NCI-H774 (cell line): ENCODE results near the gene POLD4.

Source experiments
- DNase-seq: peaks from one replicate; lab custom pipeline; 2025; lab: John Stamatoyannopoulos, UW

The POLD4 gene

DNA sequence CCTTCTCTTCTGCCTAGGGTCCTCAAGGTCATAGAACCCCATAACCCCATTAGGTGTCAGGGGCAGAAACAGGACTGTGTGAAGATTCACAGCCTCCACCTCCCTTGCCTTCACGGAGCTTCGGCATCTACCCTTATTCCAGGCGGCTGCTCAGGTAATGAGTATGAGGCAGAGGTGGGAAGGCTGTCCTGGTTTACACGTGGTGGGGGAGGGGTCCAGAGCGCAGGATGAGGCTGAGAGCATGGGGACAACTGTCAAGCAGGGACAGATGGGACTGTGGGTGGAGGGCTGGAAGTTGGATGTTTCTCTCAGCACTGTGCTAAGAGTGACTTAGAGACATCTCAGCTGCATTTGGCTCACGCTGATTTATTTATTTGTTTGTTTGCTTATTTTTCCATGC lies 34.2 kb upstream of the POLD4 start:
- DNase-seq: no peak

DNA sequence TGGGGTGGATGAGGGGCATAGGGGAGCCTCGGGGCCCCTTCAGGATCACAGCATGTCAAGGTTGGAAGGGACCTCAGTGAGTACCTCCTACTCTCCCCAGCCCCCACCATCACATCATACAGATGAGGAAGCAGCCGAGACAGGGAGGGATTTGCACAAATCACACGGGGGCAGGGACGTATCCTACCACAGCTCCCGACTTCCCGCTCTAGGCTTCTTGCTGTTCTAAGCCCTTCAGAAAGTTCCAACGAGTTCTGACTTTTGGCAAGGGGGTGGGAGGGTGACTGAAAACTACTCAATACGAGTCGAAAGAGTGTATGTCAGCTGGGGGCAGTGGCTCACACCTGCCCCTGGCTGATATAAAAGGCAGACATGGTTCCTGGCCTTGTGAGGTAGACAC lies 33.7 kb upstream of the POLD4 start:
- no peak for DNase-seq

GRCh38 chr11:67384851-67385366 lies 31.6 kb upstream of the POLD4 start:
- DNase-seq: no peak

DNA sequence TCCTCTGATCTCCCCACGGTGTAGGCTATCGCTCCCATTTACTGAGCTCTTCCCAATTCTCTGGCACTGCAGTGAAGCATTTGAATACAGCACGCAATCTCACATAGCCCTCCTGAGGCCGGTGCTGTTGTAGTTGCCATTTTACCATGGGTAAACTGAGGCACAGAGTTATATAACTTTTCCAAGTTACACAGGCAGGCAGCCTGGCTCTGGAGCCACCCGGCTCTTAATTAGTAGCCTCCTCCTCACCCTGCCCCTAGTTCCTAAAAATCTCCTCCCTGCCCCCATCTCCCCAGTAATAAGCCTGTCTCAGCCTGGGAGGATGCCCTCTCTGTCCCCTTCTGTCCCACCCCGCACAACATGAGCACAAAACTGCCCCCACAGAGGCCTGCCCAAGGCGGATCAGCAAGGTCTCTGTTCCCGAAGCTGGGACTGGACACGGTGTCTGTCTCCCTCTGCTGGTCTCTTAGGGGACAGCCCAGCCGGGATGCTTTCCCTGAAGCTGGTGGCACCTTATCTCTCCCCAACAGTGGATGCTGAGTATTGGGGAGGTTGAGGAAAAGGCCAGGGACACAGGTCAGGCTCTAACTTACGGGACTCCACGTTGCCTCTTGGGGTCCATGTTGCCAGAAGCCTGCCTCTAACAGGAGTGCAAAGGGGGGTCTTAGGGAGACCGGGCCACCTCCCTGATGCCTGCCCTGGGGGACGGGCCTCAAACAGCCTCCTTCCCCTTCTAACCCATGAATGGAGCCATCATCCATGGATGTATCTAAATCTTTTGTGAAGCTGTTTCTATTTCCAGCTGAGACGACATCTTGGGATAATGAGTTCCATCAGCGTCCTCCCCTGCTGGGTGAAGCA lies 29.2 kb upstream of the POLD4 start:
- peak; percentile 53 for DNase-seq

DNA sequence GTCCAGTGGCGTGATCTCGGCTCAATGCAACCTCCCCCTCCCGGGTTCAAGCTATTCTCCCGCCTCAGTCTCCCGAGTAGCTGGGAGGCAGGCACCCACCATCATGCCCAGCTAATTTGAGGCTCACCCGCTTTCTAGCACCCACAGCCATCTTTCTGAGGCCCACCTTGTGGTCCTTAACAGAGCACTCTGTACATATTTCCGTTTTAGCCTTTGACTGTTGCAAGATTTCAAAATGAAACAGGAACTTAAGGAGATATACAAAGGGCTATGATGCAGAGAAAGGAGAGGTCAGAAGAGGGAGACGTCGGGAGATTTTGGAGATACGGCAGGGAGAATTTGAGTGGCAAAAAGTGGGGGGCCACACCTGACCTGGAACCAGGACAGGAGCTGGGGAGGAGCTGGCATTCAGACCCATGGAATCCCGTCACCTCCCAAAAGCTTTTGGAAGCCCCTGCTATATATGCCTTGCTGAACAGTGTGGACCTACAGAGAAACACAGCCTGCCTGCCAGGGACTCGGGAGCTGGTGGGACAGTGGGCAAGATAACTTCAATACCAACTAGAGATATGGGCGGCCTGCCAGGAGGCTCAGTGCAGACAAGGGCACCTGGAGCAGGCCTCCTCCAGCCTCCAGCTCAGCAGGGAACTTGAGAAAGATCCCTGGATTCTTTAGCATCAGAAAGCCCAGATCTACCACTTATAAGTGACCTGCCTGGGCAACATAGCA lies 28.1 kb upstream of the POLD4 start:
- no peak for DNase-seq

GRCh38 chr11:67379061-67380058 lies 26.0 kb upstream of the POLD4 start:
- no peak for DNase-seq

GRCh38 chr11:67378544-67378943 lies 25.2 kb upstream of the POLD4 start:
- DNase-seq: no peak

GRCh38 chr11:67376873-67377808 lies 23.8 kb upstream of the POLD4 start:
- no peak for DNase-seq

- no peak for DNase-seq
These were observed 22.9 kb upstream of the POLD4 start for GRCh38 chr11:67376063-67376820.

GRCh38 chr11:67375320-67376055 lies 22.1 kb upstream of the POLD4 start:
- DNase-seq: no peak

DNA sequence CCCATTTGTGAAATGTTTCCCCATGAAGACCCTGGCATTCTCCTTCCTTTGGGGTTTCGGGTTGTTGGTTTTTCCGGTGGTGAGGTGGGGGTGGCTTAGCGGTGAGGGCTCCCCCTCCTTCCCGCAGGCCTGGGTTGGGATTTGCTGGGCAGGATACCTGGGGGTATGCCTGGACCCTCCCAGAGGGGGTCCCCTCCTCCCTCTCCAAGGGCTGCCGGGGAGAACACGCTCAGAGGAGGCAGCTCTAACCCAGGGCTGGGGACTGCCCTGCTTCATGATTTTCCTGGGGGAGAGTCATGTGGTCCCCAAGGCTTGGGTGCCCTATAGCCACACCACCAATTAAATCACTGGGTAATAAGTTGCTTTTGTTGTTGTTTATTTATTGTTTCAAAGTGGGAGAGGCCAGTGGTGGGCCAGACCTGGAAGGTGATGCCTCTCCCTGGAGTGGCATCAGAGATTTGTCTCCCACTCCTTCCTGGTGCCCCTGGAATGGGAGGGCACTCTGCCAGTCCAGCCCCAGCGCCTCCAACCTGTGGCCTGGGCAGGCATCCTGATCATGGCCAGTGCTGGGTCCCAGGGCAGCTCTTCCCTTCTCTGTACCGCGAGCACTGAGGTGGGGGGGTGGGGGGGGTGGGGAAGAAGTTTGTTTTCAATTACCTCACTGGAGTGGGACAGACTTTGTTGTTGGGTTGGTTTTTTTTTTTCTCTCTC lies 21.4 kb upstream of the POLD4 start:
- DNase-seq: no peak

DNA sequence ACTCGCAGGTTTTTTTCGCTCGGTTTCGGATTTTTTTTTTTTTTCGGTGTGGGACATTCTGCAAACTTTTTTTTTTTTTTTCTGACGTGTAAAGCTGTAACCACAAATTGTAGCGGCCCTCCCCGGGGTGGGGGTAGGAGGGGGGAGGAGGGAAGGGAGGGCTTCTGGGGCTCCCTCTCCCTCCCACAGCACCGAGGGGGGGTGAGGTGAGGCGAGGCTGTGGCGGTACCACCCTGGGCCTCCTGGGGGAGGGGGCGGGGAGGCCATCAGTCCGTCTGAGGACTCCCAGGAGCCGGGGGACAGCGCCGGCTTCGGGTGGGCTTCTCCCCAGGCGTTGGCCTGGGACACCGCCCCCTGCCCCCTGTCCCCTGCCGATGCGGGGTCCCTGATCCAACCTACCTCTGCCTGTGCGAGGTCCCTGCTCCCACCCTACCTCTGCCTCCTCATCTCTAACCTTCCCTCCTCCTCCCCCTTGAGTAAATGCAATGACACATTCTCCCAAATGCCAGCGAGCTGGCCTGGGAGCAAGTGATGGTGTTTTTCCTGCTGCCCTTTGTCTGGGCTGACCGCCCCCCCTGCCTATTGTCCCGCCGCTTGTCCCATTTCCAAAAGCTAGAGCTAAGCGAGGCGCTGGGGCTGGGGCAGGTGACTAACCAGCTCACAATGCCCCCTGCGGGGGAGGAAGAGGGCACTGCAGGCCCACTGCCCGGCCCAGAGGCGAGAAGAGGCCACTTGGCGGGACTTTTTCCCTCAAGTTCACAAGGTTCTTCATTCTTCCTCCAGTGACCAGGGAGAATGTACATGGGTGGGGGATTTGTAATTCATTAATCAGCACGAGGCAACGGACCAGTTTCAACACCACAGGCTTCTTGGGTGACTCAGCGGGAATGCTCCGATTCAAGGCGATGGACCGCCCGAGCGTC lies 20.6 kb upstream of the POLD4 start:
- no peak for DNase-seq

GRCh38 chr11:67372993-67373647 lies 19.8 kb upstream of the POLD4 start, which contains the start of gene CLCF1:
TSS of gene CLCF1 (minus strand) at chr11:67373598. CDS start at chr11:67373539, 59 bp downstream.
- DNase-seq: peak; percentile 8

DNA sequence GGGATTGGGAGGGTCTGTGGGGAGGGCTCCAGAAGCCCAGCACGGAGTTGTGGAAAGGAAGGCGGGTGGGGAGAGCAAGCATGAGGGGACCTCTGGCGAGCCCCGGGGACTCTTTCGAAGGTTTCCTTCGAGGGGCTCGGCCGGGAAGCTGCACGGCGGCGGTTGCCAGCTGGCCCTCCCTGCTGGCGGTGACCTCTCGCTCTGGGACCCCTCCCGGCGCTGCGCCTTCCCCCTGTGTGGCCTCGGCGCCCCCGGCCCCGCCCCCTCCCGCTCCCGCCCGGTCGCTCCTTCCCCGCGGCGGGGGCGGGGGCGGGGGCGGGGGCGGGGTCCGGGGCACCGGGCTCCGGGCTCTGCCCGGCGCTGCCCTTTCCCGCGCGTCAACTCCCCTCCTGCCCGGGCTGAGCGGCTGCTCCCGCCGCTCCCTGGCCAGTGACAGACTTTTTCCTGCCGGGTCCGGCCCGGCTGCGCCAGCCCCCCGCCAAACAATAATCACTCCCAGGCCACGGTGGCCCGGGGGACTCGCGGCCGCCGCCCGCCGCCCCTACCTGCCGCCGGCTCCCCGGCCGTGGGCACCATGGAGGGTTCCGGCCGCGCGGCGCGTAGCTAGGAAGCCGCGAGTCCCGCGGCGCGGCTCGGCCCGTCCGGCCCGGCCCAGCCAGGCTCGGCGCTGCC lies 19.1 kb upstream of the POLD4 start:
- DNase-seq: no peak

GRCh38 chr11:67371911-67372320 lies 18.6 kb upstream of the POLD4 start:
- no peak for DNase-seq

DNA sequence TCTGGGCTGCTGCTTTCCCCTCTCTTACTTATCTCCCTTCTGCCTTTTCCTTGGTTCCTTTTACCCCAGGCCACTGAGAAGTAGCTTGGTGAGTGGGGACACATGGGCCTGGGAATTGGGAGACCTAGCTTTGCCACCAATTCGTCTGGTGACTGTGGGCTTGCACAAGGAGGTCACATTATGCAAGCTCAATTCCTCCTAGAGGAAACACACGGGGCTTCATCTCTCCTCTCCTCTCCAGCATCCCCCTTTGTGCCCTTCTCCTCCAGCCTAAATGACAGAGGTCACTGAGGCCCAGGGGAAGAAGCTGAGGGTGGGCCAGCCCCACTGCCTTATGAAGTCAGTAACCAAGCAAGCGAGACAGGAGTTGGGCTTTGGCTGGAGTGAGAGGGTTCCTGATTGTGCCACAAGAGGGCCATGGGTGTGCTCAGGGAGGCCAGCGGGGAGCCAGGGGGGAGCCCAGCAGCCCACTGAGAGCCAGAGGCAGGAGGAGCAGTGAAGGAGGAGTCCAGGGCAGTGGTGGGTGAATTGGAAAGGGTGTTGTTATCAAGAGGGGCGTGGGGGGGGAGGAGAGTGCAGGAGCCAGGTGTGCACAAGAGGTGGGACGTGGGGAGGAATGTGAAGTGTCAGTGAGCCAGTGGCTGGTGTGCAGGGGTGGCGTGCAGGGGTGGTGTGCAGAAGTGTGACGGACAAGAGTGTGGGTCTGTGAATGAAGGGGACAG lies 18.0 kb upstream of the POLD4 start:
- DNase-seq: no peak
